Transverse colon (tissue), 4 donors: ENCODE measurements around the gene RPF1. TPM values are rescaled to one million over a fixed set of nuclear protein-coding genes. Genes with fewer than 3 reads are reported as not detected.
"Not testable (repeated sequence)": the region's sequence is repeated elsewhere in the genome, so short reads cannot be mapped to it uniquely, and the experiment has no call there.

Source experiments
- DNase-seq: peaks from one replicate; pipeline ENCODE4 v3.0.0-alpha.2; 2019
- H3K27ac ChIP-seq, 4 donors: fragments of 200-600 bp; sonication (generic); 2 replicates each; pipeline ENCODE4 v1.5.1; 2016 to 2018; ENCODE audit warnings: inconsistent platforms in 4 of 4
- H3K27me3 ChIP-seq: fragments of 200-600 bp; sonication (generic); 2 replicates; pipeline ENCODE4 v1.5.1; 2017; ENCODE audit warnings: inconsistent platforms
- H3K36me3 ChIP-seq, 4 donors: fragments of 200-600 bp; sonication (generic); 2 replicates each; pipeline ENCODE4 v1.5.1; 2017 to 2019; ENCODE audit warnings: inconsistent platforms in 4 of 4
- H3K4me1 ChIP-seq, 4 donors: fragments of 200-600 bp; sonication (generic); 2 replicates each; pipeline ENCODE4 v1.5.1; 2017 to 2020; ENCODE audit warnings: inconsistent platforms in 4 of 4
- H3K4me3 ChIP-seq, 4 donors: fragments of 200-600 bp; sonication (generic); 1 replicate in 1 of 4; 2 replicates in 3 of 4; pipeline versions ENCODE4 v1.5.1 to v1.6.1; 2017 to 2019; ENCODE audit warnings: inconsistent platforms in 4 of 4
- H3K9me3 ChIP-seq, 2 donors: fragments of 200-600 bp; sonication (generic); 2 replicates each; pipeline ENCODE4 v1.5.1; 2017 to 2019; ENCODE audit warnings: inconsistent platforms in 2 of 2
- CTCF ChIP-seq, 5 experiments: fragments of 200-600 bp in 3 of 5; fragments of 450-650 bp in 2 of 5; sonication (generic) in 3 of 5; IDR thresholded peaks; 1 replicate in 2 of 5; 2 replicates in 3 of 5; pipeline ENCODE4 v1.5.1; 2016 to 2017; ENCODE audit warnings: antibody characterized with exemption in 5 of 5, inconsistent platforms in 3 of 5, mild to moderate bottlenecking in 2 of 5, moderate library complexity in 1 of 5
- EP300 ChIP-seq: sonication (generic); formaldehyde crosslinking; IDR thresholded peaks from one replicate; pipeline ENCODE4 v1.6.1; 2017; ENCODE audit warnings: antibody characterized with exemption, low read depth
- POLR2A ChIP-seq: fragments of 450-650 bp; IDR thresholded peaks from one replicate; pipeline ENCODE4 v1.6.1; 2016; ENCODE audit warnings: antibody characterized with exemption, mild to moderate bottlenecking, moderate library complexity
- POLR2AphosphoS5 ChIP-seq, 3 donors: sonication (generic); formaldehyde crosslinking; IDR thresholded peaks; one replicate each; pipeline ENCODE4 v1.6.1; 2016; ENCODE audit warnings: antibody characterized with exemption in 3 of 3
- WGBS, 2 donors: methylation state at CpG; one replicate each; pipeline ENCODE4 v1.1.5; 2018; ENCODE audit warnings: low coverage in 1 of 2; 5-methylcytosine and 5-hydroxymethylcytosine counted together
- in situ Hi-C, 4 donors: fragments of 200-750 bp; cut with MboI; loops; one replicate each; pipeline versions ENCODE4 v1.15.0 to v1.15.1; 2017; ENCODE audit warnings: low sequenced_read_pairs in 3 of 4, low pct_ligation_motif_present in 1 of 4, low pct_unique_long_range_greater_than_20kb in 1 of 4
- intact Hi-C: fragments of 100-400 bp; cut with DNase I; formaldehyde crosslinking; loops from one replicate; pipeline ENCODE4 v1.15.1; 2023; ENCODE audit warnings: low total_unique reads
- total RNA-seq, 4 donors: library from RNA; depleted of rRNA; stranded (reverse); fragments of >200 nt; gene quantifications; one replicate each; pipeline ENCODE4 v1.1.0, GENCODE V29; 2016

RPF1 gene
- total RNA-seq, 4 donors from 2014 or later: 14.7 to 38.4 (median 25.9) TPM

DNA sequence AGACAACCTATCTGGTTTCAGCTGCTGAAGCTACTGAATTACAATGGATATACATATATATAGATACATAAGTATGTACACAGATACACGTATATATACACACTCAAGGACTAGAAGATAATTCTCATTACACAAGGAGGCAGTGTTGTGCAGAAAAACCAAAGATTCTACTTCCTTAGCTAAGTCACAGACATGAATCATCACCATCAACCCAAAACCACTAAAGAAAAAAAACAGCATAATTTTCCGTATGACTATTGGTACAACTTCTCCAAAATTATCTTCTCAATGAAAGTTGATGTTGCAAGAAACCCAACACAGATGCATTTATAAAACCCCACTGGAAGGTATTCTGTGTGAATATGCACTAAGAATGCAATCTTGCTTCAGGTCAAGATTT lies 36.8 kb upstream of the RPF1 start:
- in situ Hi-C loops (loop anchor here in 3 of 4 donors (10.0 to 25.0 kb wide), 5 partner anchors 170 to 530 kb away; no protein-coding TSS in a partner anchor), intact Hi-C loops (loop anchor here (2.0 to 5.0 kb wide), 2 partner anchors 163 to 330 kb away; no protein-coding TSS in a partner anchor)
- TF ChIP-seq CTCF (IDR thresholded peaks at IDR 0.05) (peak; percentile 26 to 59 (median 45)), POLR2A (no peak)
- no peak overlapping the region for H3K4me3 ChIP-seq
- H3K9me3 ChIP-seq: no peaks in the 10 kb centered on the region
- no peaks in the 10 kb centered on the region for H3K27me3 ChIP-seq
- 25% methylated on average over 2 of the region's 2 CpGs for WGBS, 2 donors
- no peak for DNase-seq
- H3K27ac ChIP-seq: no peak overlapping the region
- peaks cover 0 to 12% (median 3%) of the 10 kb centered on the region in 4 donors for H3K4me1 ChIP-seq
- no peaks in the 10 kb centered on the region for H3K36me3 ChIP-seq

DNA sequence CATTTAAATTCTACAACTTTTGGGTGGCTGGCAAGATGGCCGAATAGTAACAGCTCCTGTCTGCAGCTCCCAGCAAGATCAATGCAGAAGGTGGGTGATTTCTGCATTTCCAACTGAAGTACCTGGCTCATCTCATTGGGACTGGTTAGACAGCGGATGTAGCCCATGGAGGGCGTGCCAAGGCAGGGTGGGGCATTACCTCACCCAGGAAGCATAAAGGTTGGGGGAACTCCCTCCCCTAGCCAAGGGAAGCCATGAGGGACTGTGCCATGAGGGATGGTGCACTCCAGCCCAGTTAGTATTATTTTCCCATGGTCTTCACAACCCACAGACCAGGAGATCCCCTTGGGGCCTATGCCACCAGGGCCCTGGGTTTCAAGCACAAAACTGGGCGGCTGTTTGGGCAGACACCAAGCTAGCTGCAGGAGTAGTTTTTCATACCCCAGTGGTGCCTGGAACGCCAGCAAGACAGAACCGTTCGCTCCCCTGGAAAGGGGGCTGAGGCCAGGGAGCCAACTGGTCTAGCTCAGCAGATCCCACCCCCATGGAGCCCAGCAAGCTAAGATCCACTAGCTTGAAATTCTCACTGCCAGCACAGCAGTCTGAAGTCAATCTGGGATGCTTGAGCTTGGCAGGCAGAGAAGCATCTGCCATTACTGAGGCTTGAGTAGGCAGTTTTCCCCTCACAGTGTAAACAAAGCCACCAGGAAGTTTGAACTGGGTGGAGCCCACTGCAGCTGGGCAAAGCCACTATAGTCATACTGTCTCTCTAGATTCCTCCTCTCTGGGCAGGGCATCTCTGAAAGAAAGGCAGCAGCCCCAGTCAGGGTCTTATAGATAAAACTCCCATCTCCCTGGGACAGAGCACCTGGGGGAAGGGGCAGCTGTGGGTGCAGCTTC lies 36.1 kb upstream of the RPF1 start:
- not testable (repeated sequence) for H3K27ac ChIP-seq, H3K36me3 ChIP-seq, H3K27me3 ChIP-seq, H3K4me3 ChIP-seq, H3K9me3 ChIP-seq
- in situ Hi-C loops: loop anchor here in 3 of 4 donors (10.0 to 25.0 kb wide), 5 partner anchors 169 to 531 kb away; no protein-coding TSS in a partner anchor
- peak; percentile 38 for DNase-seq
- 85 to 86% methylated on average over 1 to 7 of the region's 7 CpGs for WGBS, 2 donors
- intact Hi-C loops: loop anchor here (2.0 to 5.0 kb wide), 2 partner anchors 162 to 329 kb away; no protein-coding TSS in a partner anchor
- H3K4me1 ChIP-seq: peaks cover 0 to 12% (median 3%) of the 10 kb centered on the region in 4 donors

GRCh38 chr1:84448704-84449103 lies 30.4 kb upstream of the RPF1 start:
- 93 to 95% methylated on average over 3 of the region's 3 CpGs for WGBS, 2 donors
- in situ Hi-C loops: loop anchor here in 3 of 4 donors (10.0 to 25.0 kb wide), 5 partner anchors 164 to 536 kb away; no protein-coding TSS in a partner anchor
- H3K27me3 ChIP-seq, DNase-seq, H3K4me3 ChIP-seq, H3K4me1 ChIP-seq, H3K27ac ChIP-seq, intact Hi-C loops, H3K9me3 ChIP-seq, H3K36me3 ChIP-seq: not testable (repeated sequence)

DNA sequence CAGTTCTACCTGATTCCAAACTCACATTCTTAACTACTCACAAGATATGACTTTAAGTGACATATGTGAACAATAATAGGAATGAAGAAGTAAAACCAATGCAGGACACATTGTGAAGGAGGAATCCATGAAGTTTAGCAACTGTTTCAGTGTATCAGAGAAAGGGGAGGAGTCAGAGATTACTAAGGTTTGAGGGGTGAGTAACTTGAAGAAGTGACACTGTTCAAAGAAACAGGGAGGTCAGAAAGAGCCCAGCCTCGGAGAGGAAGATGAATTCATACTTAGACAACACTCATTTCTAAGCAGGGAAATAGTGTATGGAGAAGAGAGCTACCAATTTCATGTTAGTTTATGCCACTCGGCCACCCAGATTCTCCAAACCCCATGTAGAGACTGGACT lies 28.2 kb upstream of the RPF1 start:
- Histone ChIP-seq H3K9me3 (no peaks in the 10 kb centered on the region), H3K27ac (no peak overlapping the region), H3K4me1 (no peaks in the 10 kb centered on the region), H3K27me3 (no peaks in the 10 kb centered on the region), H3K36me3 (no peaks in the 10 kb centered on the region), H3K4me3 (no peak overlapping the region)
- 78 to 85% methylated on average over 2 of the region's 2 CpGs for WGBS, 2 donors
- TF ChIP-seq EP300 (no peak), CTCF (IDR thresholded peaks at IDR 0.05) (no peak), POLR2A (no peak), POLR2AphosphoS5 (IDR thresholded peaks at IDR 0.05) (no peak)
- in situ Hi-C loops: loop anchor here in 3 of 4 donors (10.0 to 25.0 kb wide), 2 partner anchors 311 to 314 kb away; no protein-coding TSS in a partner anchor
- DNase-seq: no peak
- intact Hi-C loops: no loop called here

DNA sequence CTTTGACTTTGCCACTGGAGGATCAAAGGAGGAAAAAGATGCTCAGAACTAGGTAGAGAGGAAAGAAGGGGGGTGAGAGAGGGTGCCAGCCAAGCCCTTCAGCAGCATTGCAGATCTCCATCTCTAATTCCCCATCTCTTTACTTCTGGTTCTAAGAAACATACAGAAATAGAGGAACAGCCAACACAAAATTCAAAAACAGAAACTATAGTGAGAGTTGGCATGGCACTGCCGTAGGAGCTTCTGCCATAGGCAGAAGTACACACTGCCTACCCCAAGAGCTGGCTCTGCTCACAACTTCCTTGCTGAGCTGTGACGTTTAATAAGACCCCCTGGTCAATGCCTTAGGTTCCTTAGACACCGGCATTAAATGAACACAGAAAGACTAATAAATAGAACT lies 26.6 kb upstream of the RPF1 start:
- TF ChIP-seq CTCF (IDR thresholded peaks at IDR 0.05): no peak
- no peak for TF ChIP-seq POLR2A
- no peak for TF ChIP-seq POLR2AphosphoS5 (IDR thresholded peaks at IDR 0.05)
- no peak for TF ChIP-seq EP300
- Histone ChIP-seq H3K27ac (no peak overlapping the region), H3K27me3 (no peaks in the 10 kb centered on the region), H3K9me3 (no peaks in the 10 kb centered on the region), H3K4me1 (no peaks in the 10 kb centered on the region), H3K4me3 (no peak overlapping the region), H3K36me3 (no peaks in the 10 kb centered on the region)
- intact Hi-C loops: no loop called here
- 65% methylated on average over 3 of the region's 3 CpGs; no CpG with 5 or more reads in 1 of the 2 donors for WGBS, 2 donors
- in situ Hi-C loops: loop anchor here in 3 of 4 donors (10.0 to 25.0 kb wide), 2 partner anchors 310 to 312 kb away; no protein-coding TSS in a partner anchor
- DNase-seq: no peak
